IMR-90 (cell line): ENCODE data around the gene OTP. TPM values are rescaled to one million over a fixed set of nuclear protein-coding genes. Genes with fewer than 3 reads are reported as not detected.

Experiments used
- ATAC-seq: fragments of 200-7000 bp; cut with Tn5 transposase; 2 replicates; pipeline ENCODE4 v1.9.1; 2020; ENCODE audit warnings: low read depth, mild to moderate bottlenecking, moderate library complexity
- BruUV-seq: library from RNA; stranded (reverse); fragments of 400-500 nt; replicated peaks from 2 replicates; lab custom pipeline; 2021; lab: Mats Ljungman, UMichigan
- CTCF ChIA-PET: fragments of 300-600 bp; formaldehyde crosslinking; extraction: SDS; loops from one replicate; lab custom pipeline; 2021; ENCODE audit warnings: antibody characterized with exemption; lab: Yijun Ruan, JAX
- POLR2A ChIA-PET: fragments of 300-600 bp; sonication (Branson Sonifier 250); formaldehyde crosslinking; loops from one replicate; lab custom pipeline; 2022; ENCODE audit warnings: antibody characterized with exemption; ENCODE audit not compliant: unreplicated experiment; lab: Charles Lee
- DNase-seq: peaks from one replicate; pipeline ENCODE4 v3.0.0; 2013
- H2AFZ ChIP-seq: replicated peaks from 2 replicates; pipeline ENCODE3; 2013; ENCODE audit warnings: low read length, mild to moderate bottlenecking; ENCODE audit not compliant: poor library complexity
- H2AK5ac ChIP-seq: 2 replicates; pipeline ENCODE4 v1.6.1; 2013; ENCODE audit warnings: low read depth, low read length, inconsistent platforms
- H2AK9ac ChIP-seq: replicated peaks from 2 replicates; pipeline ENCODE3; 2013; ENCODE audit warnings: mild to moderate bottlenecking, low read depth, low read length, moderate library complexity; ENCODE audit not compliant: poor library complexity
- H2BK120ac ChIP-seq: 2 replicates; pipeline ENCODE4 v1.6.1; 2013; ENCODE audit warnings: low read depth, low read length, inconsistent platforms
- H2BK15ac ChIP-seq: 3 replicates; pipeline ENCODE4 v1.6.1; 2013; ENCODE audit warnings: low read depth, low read length, inconsistent platforms
- H2BK20ac ChIP-seq: 2 replicates; pipeline ENCODE4 v1.6.1; 2013; ENCODE audit warnings: low read depth, mild to moderate bottlenecking, inconsistent platforms, low read length, moderate library complexity
- H2BK5ac ChIP-seq: 2 replicates; pipeline ENCODE4 v1.6.1; 2013; ENCODE audit warnings: mild to moderate bottlenecking, low read depth, low read length, inconsistent platforms; ENCODE audit not compliant: poor library complexity, severe bottlenecking
- H3K14ac ChIP-seq: replicated peaks from 2 replicates; pipeline ENCODE4 v1.6.1; 2013; ENCODE audit warnings: low read depth, low read length, inconsistent platforms
- H3K18ac ChIP-seq: 2 replicates; pipeline ENCODE4 v1.6.1; 2013; ENCODE audit warnings: low read depth, low read length, control low read depth
- H3K23ac ChIP-seq: 2 replicates; pipeline ENCODE4 v1.6.1; 2013; ENCODE audit warnings: low read depth, low read length, inconsistent platforms
- H3K27ac ChIP-seq: 2 replicates; pipeline ENCODE4 v1.5.1; 2013; ENCODE audit warnings: mild to moderate bottlenecking, control low read depth, low read length; ENCODE audit not compliant: insufficient read depth
- H3K27me3 ChIP-seq: 2 replicates; pipeline ENCODE4 v1.6.1; 2013; ENCODE audit warnings: low read length; ENCODE audit not compliant: control insufficient read depth, insufficient read depth
- H3K36me3 ChIP-seq: 2 replicates; pipeline ENCODE4 v1.6.1; 2013; ENCODE audit warnings: low read length, mixed read lengths; ENCODE audit not compliant: control insufficient read depth, insufficient read depth
- H3K4ac ChIP-seq: 2 replicates; pipeline ENCODE4 v1.6.1; 2013; ENCODE audit warnings: low read depth, low read length, inconsistent platforms
- H3K4me1 ChIP-seq: 2 replicates; pipeline ENCODE4 v1.6.1; 2013; ENCODE audit warnings: low read length, mixed read lengths; ENCODE audit not compliant: control insufficient read depth, insufficient read depth
- H3K4me2 ChIP-seq: 2 replicates; pipeline ENCODE4 v1.6.1; 2013; ENCODE audit warnings: low read depth, mild to moderate bottlenecking, control low read depth, low read length, moderate library complexity
- H3K4me3 ChIP-seq: 2 replicates; pipeline ENCODE4 v1.5.1; 2013; ENCODE audit warnings: low read depth, mild to moderate bottlenecking, control low read depth, low read length, moderate library complexity; ENCODE audit not compliant: insufficient read depth
- H3K56ac ChIP-seq: 2 replicates; pipeline ENCODE4 v1.6.1; 2013; ENCODE audit warnings: low read length, inconsistent platforms; ENCODE audit not compliant: insufficient read depth; ENCODE audit errors: extremely low read depth
- H3K79me1 ChIP-seq, 2 experiments: 2 replicates each; pipeline ENCODE4 v1.6.1; 2013; ENCODE audit warnings: low read length in 2 of 2, inconsistent platforms in 1 of 2, low read depth in 1 of 2
- H3K9ac ChIP-seq: 2 replicates; pipeline ENCODE4 v1.6.1; 2013; ENCODE audit warnings: low read depth, low read length, control low read depth
- H3K9me1 ChIP-seq: 2 replicates; pipeline ENCODE4 v1.6.1; 2013; ENCODE audit warnings: low read length, inconsistent platforms; ENCODE audit not compliant: insufficient read depth
- H3K9me3 ChIP-seq: 2 replicates; pipeline ENCODE4 v1.6.1; 2013; ENCODE audit warnings: low read length; ENCODE audit not compliant: control insufficient read depth, insufficient read depth
- H4K20me1 ChIP-seq: 2 replicates; pipeline ENCODE4 v1.6.1; 2013; ENCODE audit warnings: low read length, inconsistent platforms; ENCODE audit not compliant: insufficient read depth
- H4K5ac ChIP-seq: 2 replicates; pipeline ENCODE4 v1.6.1; 2013; ENCODE audit warnings: mild to moderate bottlenecking, low read depth, low read length, control low read depth
- H4K8ac ChIP-seq, 2 experiments: 2 replicates each; pipeline ENCODE4 v1.6.1; 2013; ENCODE audit warnings: low read depth in 2 of 2, low read length in 2 of 2, control low read depth in 1 of 2, inconsistent platforms in 1 of 2
- H4K91ac ChIP-seq: 2 replicates; pipeline ENCODE4 v1.6.1; 2013; ENCODE audit warnings: low read depth, low read length, inconsistent platforms; ENCODE audit not compliant: insufficient read depth
- CEBPB ChIP-seq: IDR thresholded peaks from 2 replicates; pipeline ENCODE4 v1.6.1; 2012; ENCODE audit warnings: low read depth, low read length, improper control_type of control experiment
- ELK1 ChIP-seq: fragments of 150-350 bp; IDR thresholded peaks from 2 replicates; pipeline ENCODE4 v1.6.1; 2016; ENCODE audit warnings: low read depth, mild to moderate bottlenecking, low read length, moderate library complexity, borderline replicate concordance
- FOS ChIP-seq: fragments of 150-350 bp; IDR thresholded peaks from 2 replicates; pipeline ENCODE4 v1.6.1; 2016; ENCODE audit warnings: low read depth, low read length
- MAZ ChIP-seq: IDR thresholded peaks from 2 replicates; pipeline ENCODE4 v1.6.1; 2012; ENCODE audit warnings: low read depth, mild to moderate bottlenecking, low read length, improper control_type of control experiment, moderate library complexity, borderline replicate concordance
- POLR2A ChIP-seq: IDR thresholded peaks from 2 replicates; pipeline ENCODE4 v1.6.1; 2012; ENCODE audit warnings: mild to moderate bottlenecking, low read depth, low read length
- WGBS, 2 experiments: methylation state at CpG; one replicate each; pipeline versions ENCODE4 v1.1.5 to v1.1.7; 2013; ENCODE audit warnings: missing lambda C conversion rate in 2 of 2; ENCODE audit not compliant: insufficient read length in 1 of 2; ENCODE audit errors: extremely low coverage in 2 of 2; 5-methylcytosine and 5-hydroxymethylcytosine counted together
- dilution Hi-C: fragments of 300-500 bp; cut with HindIII; formaldehyde crosslinking; loops from one replicate; pipeline ENCODE4 v1.14.3; 2018; ENCODE audit warnings: low sequenced_read_pairs; ENCODE audit not compliant: unreplicated experiment
- in situ Hi-C: fragments of 300-500 bp; cut with MboI; formaldehyde crosslinking; loops from 3 replicates; pipeline ENCODE4 v1.14.3; 2019; ENCODE audit warnings: low sequenced_read_pairs, inconsistent platforms, mixed read lengths
- intact Hi-C: fragments of 100-400 bp; cut with micrococcal nuclease; formaldehyde crosslinking; loops from 2 replicates; pipeline ENCODE4 v1.10.0; 2022
- polyA plus RNA-seq, 3 experiments: library from polyadenylated mRNA; depleted of rRNA; stranded (reverse); fragments of >200 nt; gene quantifications; 2 replicates each; pipeline ENCODE4 v1.2.3, GENCODE V29; 2012; ENCODE audit warnings: low replicate concordance in 1 of 3
- total RNA-seq: library from RNA; depleted of rRNA; stranded (reverse); fragments of >200 nt; gene quantifications from 2 replicates; pipeline ENCODE4 v1.2.3, GENCODE V29; 2012
- TF ChIP-seq, protein P1 (sequence below): conservative IDR thresholded peaks from 2 replicates; pipeline ENCODE4 v1.5.1; 2012; ENCODE audit warnings: mild to moderate bottlenecking, low read depth, low read length, improper control_type of control experiment

Gene OTP
- total and polyA plus RNA-seq, 2 of the 4 experiments (the other 2 are of a cell fraction): not detected

GRCh38 chr5:77643654-77644370, 5.3 kb upstream of the OTP start:
- intact Hi-C loops: loop anchor here (10.0 kb wide), 1 partner anchor 361 kb away; no protein-coding TSS in a partner anchor

More at GRCh38 chr5:77643654-77644370, 5.3 kb upstream of the OTP start:
- Histone ChIP-seq H3K4me1 (peaks cover 2% of the 10 kb centered on the region; the same call in 1 of the 2 replicates), H4K20me1 (peaks cover 6% of the 10 kb centered on the region; the same call in 1 of the 2 replicates), H2BK5ac (no peak overlapping the region), H3K4me3 (no peak overlapping the region), H3K56ac (no peak overlapping the region), H4K5ac (no peak overlapping the region), H3K9me3 (peaks cover 11% of the 10 kb centered on the region; the same call in 1 of the 2 replicates), H2BK15ac (no peak overlapping the region), H4K8ac (no peak overlapping the region), H3K9me1 (no peaks in the 10 kb centered on the region), H3K4me2 (no peak overlapping the region; the same call in 1 of the 2 replicates), H2AFZ (no peak overlapping the region), H3K14ac (no peak overlapping the region), H3K4ac (no peak overlapping the region), H3K18ac (no peak overlapping the region), H2BK20ac (no peak overlapping the region), H2BK120ac (no peak overlapping the region), H2AK9ac (no peak overlapping the region), H3K36me3 (no peaks in the 10 kb centered on the region), H3K9ac (no peak overlapping the region), H3K27me3 (peaks cover 94% of the 10 kb centered on the region), H4K91ac (no peak overlapping the region), H2AK5ac (no peak overlapping the region), H3K79me1 (no peaks in the 10 kb centered on the region), H3K23ac (no peak overlapping the region; the same call in 1 of the 2 replicates), H3K27ac (no peak overlapping the region)
- in situ Hi-C loops (no loop called here), dilution Hi-C loops (no loop called here)
- TF ChIP-seq, protein P1, sequence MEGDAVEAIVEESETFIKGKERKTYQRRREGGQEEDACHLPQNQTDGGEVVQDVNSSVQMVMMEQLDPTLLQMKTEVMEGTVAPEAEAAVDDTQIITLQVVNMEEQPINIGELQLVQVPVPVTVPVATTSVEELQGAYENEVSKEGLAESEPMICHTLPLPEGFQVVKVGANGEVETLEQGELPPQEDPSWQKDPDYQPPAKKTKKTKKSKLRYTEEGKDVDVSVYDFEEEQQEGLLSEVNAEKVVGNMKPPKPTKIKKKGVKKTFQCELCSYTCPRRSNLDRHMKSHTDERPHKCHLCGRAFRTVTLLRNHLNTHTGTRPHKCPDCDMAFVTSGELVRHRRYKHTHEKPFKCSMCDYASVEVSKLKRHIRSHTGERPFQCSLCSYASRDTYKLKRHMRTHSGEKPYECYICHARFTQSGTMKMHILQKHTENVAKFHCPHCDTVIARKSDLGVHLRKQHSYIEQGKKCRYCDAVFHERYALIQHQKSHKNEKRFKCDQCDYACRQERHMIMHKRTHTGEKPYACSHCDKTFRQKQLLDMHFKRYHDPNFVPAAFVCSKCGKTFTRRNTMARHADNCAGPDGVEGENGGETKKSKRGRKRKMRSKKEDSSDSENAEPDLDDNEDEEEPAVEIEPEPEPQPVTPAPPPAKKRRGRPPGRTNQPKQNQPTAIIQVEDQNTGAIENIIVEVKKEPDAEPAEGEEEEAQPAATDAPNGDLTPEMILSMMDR: no peak
- no peak for TF ChIP-seq MAZ
- no peak for TF ChIP-seq POLR2A
- no peak for TF ChIP-seq ELK1
- no peak for TF ChIP-seq FOS
- peak; percentile 28; the same call in 1 of the 2 replicates for TF ChIP-seq CEBPB
- POLR2A ChIA-PET: no interaction called here
- no TSS peak for BruUV-seq
- CTCF ChIA-PET: no interaction called here
- ATAC-seq (no peak), DNase-seq (no peak)
- WGBS, 2 experiments: 6% methylated on average over 15 of the region's 28 CpGs; no CpG with 5 or more reads in 1 of the 2 experiments
